Activated T-helper 1 cell treated with anti-CD3 and anti-CD28 coated beads, Interleukin-12 subunit alpha, Interleukin-12 subunit beta, Interleukin-2, Interleukin-4 antibody, amounts not matched to agents 30 ng/mL and 10 ng/mL and 1 ng/mL, durations not matched to agents 14 hours and 24 hours and 36 hours (primary cell): ENCODE results near the gene PPP6R2. TPM values are rescaled to one million over a fixed set of nuclear protein-coding genes. Genes with fewer than 3 reads are reported as not detected.
"Not testable (repeated sequence)": the region's sequence is repeated elsewhere in the genome, so short reads cannot be mapped to it uniquely, and the experiment has no call there.

ENCODE experiments used
- DNase-seq: peaks from one replicate; pipeline ENCODE4 v3.0.0; 2021; ENCODE audit warnings: low spot score
- H3K27ac Mint-ChIP-seq: one replicate; pipeline ENCODE4 v1.8.0; 2021; ENCODE audit warnings: mild to moderate bottlenecking, mixed read lengths
- H3K27me3 Mint-ChIP-seq: one replicate; pipeline ENCODE4 v1.8.0; 2022; ENCODE audit warnings: mild to moderate bottlenecking, moderate library complexity, mixed read lengths; ENCODE audit not compliant: insufficient read depth
- H3K36me3 Mint-ChIP-seq: one replicate; pipeline ENCODE4 v1.8.0; 2021; ENCODE audit warnings: low read depth, mixed read lengths
- H3K4me1 Mint-ChIP-seq: one replicate; pipeline ENCODE4 v1.8.0; 2021; ENCODE audit warnings: low read depth, mixed read lengths
- H3K4me3 Mint-ChIP-seq: one replicate; pipeline ENCODE4 v1.8.0; 2021; ENCODE audit warnings: mild to moderate bottlenecking, moderate library complexity, mixed read lengths
- H3K9me3 Mint-ChIP-seq: one replicate; pipeline ENCODE4 v1.8.0; 2021; ENCODE audit warnings: mixed read lengths
- intact Hi-C: fragments of 100-400 bp; cut with micrococcal nuclease; formaldehyde crosslinking; loops from one replicate; pipeline ENCODE4 v1.15.1; 2024
- total RNA-seq: library from RNA; stranded (reverse); gene quantifications from 2 replicates; pipeline ENCODE4 v1.2.3, GENCODE V29; 2022

The PPP6R2 gene
- total RNA-seq, 1 donor from 2014 or later = 46.0 TPM

- Mint-ChIP-seq H3K27ac (peak overlapping the region; percentile 81), H3K36me3 (peaks cover 31% of the 10 kb centered on the region)
- intact Hi-C loops = no loop called here
Measured at GRCh38 chr22:50376085-50376651, 33.0 kb downstream of the PPP6R2 start.

DNA sequence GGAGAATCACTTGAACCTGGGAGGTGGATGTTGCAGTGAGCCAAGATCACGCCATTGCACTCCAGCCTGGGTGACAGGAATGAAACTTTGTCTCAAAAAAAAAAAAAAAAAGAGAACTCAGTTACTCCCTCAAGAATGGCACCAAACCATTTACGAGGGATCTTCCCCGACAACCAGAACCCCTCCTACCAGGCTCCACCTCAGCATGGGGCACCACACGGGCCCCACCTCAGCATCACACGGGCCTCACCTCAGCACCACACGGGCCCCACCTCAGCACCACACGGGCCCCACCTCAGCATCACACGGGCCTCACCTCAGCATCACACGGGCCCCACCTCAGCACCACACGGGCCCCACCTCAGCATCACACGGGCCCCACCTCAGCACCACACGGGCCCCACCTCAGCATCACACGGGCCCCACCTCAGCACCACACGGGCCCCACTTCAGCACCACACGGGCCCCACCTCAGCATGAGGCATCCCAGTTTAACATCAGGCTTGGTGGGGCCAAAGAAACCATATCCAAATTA lies 38.0 kb downstream of the PPP6R2 start:
- intact Hi-C loops, H3K4me1 Mint-ChIP-seq, DNase-seq, H3K4me3 Mint-ChIP-seq, H3K27ac Mint-ChIP-seq, H3K27me3 Mint-ChIP-seq, H3K9me3 Mint-ChIP-seq: not testable (repeated sequence)
- peaks cover 15% of the 10 kb centered on the region for H3K36me3 Mint-ChIP-seq

More at GRCh38 chr22:50376085-50376651, 33.0 kb downstream of the PPP6R2 start:
- DNase-seq = no peak
- no peaks in the 10 kb centered on the region for H3K27me3 Mint-ChIP-seq
- H3K4me1 Mint-ChIP-seq = peaks cover 5% of the 10 kb centered on the region
- H3K4me3 Mint-ChIP-seq = no peak overlapping the region
- no peaks in the 10 kb centered on the region for H3K9me3 Mint-ChIP-seq

DNA sequence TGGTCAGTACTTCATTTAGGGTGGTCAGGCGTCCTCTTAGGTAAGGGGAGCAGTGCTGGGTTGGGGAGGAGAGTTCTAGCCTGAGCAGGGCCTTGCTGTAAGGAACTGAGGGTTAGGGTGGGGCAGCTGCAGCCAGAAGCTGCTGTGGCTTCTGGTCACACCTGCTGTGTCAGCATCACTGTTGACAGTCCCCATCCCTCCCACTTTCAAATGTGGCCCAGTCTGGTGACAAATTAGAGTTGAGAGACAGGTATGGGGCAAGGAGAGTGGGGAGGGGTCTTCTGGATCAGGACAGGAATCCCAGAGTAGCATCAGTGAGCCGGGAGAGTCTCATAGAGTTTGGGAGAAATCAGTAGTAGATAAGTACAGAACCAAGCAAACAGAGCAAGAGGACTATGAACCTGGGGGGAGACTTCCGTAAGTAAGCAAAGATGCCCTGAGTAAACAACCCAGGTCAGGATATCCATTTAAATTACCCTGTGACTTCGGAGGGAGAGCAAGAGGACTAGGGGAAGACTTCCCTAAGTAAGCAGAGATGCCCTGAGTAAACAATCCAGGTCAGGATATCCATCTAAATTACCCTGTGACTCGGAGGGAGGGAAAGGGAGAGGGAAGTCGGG lies 53.7 kb downstream of the PPP6R2 start:
- Mint-ChIP-seq H3K36me3 (peaks cover 21% of the 10 kb centered on the region), H3K4me3 (no peak overlapping the region), H3K9me3 (no peaks in the 10 kb centered on the region), H3K27ac (peak overlapping the region; percentile 1), H3K27me3 (no peaks in the 10 kb centered on the region), H3K4me1 (peaks cover 26% of the 10 kb centered on the region)
- DNase-seq = no peak
- intact Hi-C loops = no loop called here

DNA sequence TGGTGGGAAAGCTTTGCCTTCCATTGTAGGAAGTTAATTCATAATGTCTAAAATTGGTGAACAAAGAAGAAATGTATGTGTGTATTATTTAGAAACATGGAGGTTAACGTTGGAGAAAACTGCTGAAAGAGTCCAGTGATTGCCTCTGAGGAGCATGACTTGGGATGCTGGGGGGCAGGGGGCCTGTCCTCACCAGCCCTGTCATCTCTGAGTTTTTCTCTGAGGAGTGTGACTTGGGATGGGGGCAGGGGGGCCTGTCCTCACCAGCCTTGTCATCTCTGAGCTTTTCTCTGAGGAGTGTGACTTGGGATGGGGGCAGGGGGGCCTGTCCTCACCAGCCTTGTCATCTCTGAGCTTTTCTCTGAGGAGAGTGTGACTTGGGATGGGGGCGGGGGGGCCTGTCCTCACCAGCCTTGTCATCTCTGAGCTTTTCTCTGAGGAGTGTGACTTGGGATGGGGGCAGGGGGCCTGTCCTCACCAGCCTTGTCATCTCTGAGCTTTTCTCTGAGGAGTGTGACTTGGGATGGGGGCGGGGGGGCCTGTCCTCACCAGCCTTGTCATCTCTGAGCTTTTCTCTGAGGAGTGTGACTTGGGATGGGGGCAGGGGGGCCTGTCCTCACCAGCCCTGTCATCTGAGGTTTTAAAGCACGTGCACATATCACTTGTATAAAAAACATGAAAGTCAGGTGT lies 54.4 kb downstream of the PPP6R2 start:
- H3K9me3 Mint-ChIP-seq, H3K27me3 Mint-ChIP-seq, intact Hi-C loops, H3K27ac Mint-ChIP-seq, DNase-seq, H3K4me3 Mint-ChIP-seq: not testable (repeated sequence)
- Mint-ChIP-seq H3K4me1 (peaks cover 26% of the 10 kb centered on the region), H3K36me3 (peaks cover 23% of the 10 kb centered on the region)

- Mint-ChIP-seq H3K4me3 (no peak overlapping the region), H3K27me3 (no peaks in the 10 kb centered on the region), H3K4me1 (peaks cover 26% of the 10 kb centered on the region), H3K27ac (peak overlapping the region; percentile 40), H3K9me3 (no peaks in the 10 kb centered on the region), H3K36me3 (peaks cover 15% of the 10 kb centered on the region)
- no peak for DNase-seq
- intact Hi-C loops = no loop called here
Measured at GRCh38 chr22:50398831-50399648, 55.9 kb downstream of the PPP6R2 start.

GRCh38 chr22:50399751-50400331 lies 56.7 kb downstream of the PPP6R2 start:
- intact Hi-C loops = no loop called here
- no peaks in the 10 kb centered on the region for H3K27me3 Mint-ChIP-seq
- peaks cover 14% of the 10 kb centered on the region for H3K36me3 Mint-ChIP-seq
- H3K4me3 Mint-ChIP-seq = no peak overlapping the region
- H3K4me1 Mint-ChIP-seq = peaks cover 25% of the 10 kb centered on the region
- no peaks in the 10 kb centered on the region for H3K9me3 Mint-ChIP-seq
- H3K27ac Mint-ChIP-seq = peak overlapping the region; percentile 42
- no peak for DNase-seq

DNA sequence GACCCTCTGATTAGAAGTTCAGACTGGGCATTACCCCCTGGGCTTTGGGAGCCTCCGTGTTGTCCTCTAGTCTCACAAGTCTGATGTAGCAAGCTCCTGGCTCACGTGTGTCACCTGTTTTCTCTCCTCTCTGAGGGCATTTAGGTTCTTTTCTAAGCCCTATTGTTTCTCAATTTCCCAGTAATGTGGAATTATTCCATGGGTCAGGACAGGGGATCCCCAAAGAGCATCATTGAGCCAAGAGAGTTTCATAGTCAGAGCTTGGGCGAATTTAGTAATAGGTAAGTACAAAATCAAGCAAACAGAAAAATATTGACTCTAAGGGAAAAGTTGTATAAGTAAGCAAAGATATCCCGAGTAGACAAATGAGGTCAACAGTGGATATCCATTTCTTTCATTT lies 57.3 kb downstream of the PPP6R2 start:
- Mint-ChIP-seq H3K4me3 (no peak overlapping the region), H3K27me3 (no peaks in the 10 kb centered on the region), H3K27ac (peak overlapping the region; percentile 42), H3K36me3 (peaks cover 13% of the 10 kb centered on the region), H3K4me1 (peaks cover 21% of the 10 kb centered on the region), H3K9me3 (no peaks in the 10 kb centered on the region)
- no peak for DNase-seq
- intact Hi-C loops = no loop called here

DNA sequence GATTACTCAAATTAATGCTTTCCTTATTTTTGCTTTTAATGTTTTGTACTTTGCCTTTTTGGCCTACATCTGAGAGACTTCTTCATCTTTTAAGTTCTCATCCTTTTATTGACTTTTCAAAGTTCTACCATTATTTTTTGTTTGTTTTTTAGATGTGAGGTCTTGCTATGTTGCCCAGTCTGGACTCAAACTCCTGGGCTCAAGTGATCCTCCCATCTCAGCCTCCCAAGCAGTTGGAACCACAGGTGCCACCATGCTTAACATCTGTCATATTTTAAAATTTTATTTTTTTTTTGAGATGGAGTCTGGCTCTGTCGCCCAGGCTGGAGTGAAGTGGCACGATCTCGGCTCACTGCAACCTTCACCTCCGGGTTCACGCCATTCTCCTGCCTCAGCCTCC lies 57.8 kb downstream of the PPP6R2 start:
- intact Hi-C loops = no loop called here
- Mint-ChIP-seq H3K27ac (no peak overlapping the region), H3K4me3 (no peak overlapping the region), H3K36me3 (peaks cover 13% of the 10 kb centered on the region), H3K27me3 (no peaks in the 10 kb centered on the region), H3K9me3 (no peaks in the 10 kb centered on the region), H3K4me1 (peaks cover 21% of the 10 kb centered on the region)
- DNase-seq = no peak

DNA sequence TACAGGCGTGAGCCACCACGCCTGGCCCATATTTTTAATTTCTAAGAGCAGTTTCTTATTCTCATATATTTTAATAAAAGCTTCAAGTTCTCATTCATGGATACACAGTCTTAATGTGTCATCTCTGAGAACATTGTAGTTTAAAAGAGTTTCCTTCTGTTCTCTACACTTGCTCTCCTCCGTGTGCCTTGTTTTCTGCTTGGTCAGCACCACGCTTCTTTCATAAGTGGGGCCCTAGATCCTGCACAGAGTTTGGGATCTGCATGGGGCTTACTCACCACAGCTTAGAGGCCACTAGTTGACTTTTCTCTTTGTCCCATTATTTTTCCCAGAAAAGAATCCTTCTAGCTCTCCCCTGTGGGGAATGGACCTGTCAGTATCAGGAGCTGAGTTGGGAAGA lies 58.8 kb downstream of the PPP6R2 start:
- DNase-seq = no peak
- Mint-ChIP-seq H3K27ac (no peak overlapping the region), H3K4me1 (peaks cover 14% of the 10 kb centered on the region), H3K36me3 (peaks cover 20% of the 10 kb centered on the region), H3K27me3 (no peaks in the 10 kb centered on the region), H3K9me3 (no peaks in the 10 kb centered on the region), H3K4me3 (no peak overlapping the region)
- intact Hi-C loops = no loop called here

DNA sequence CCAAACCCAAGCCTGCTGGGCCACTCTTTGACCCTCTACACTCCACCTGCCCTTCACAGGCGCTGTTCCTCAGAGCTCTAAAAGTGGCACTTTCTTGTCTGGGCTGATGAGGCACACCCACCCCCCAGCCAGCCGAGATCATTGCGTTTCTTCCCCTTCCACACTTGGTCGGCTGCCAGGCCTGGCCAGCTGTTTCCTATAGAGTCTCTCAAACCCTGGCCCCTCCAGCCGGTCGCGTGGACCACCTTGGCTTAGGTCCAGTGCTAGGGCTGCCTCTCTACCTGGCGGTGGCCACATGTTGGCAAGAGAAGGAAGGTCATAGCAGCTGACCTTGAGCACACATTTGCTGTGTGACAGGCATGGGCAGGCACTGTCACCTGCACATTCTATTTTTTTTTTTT lies 60.6 kb downstream of the PPP6R2 start:
- intact Hi-C loops = no loop called here
- Mint-ChIP-seq H3K4me3 (no peak overlapping the region), H3K4me1 (peaks cover 14% of the 10 kb centered on the region), H3K9me3 (no peaks in the 10 kb centered on the region), H3K36me3 (peaks cover 27% of the 10 kb centered on the region), H3K27me3 (no peaks in the 10 kb centered on the region), H3K27ac (peak overlapping the region; percentile 44)
- DNase-seq = no peak

GRCh38 chr22:50406416-50407170 lies 63.5 kb downstream of the PPP6R2 start:
- Mint-ChIP-seq H3K36me3 (peaks cover 23% of the 10 kb centered on the region), H3K4me1 (no peaks in the 10 kb centered on the region), H3K27me3 (no peaks in the 10 kb centered on the region), H3K9me3 (no peaks in the 10 kb centered on the region), H3K27ac (peak overlapping the region; percentile 6), H3K4me3 (no peak overlapping the region)
- intact Hi-C loops = no loop called here
- no peak for DNase-seq

GRCh38 chr22:50408311-50408710 lies 65.2 kb downstream of the PPP6R2 start:
- no peaks in the 10 kb centered on the region for H3K4me1 Mint-ChIP-seq
- no peak overlapping the region for H3K4me3 Mint-ChIP-seq
- no peaks in the 10 kb centered on the region for H3K9me3 Mint-ChIP-seq
- intact Hi-C loops = no loop called here
- DNase-seq = no peak
- peaks cover 20% of the 10 kb centered on the region for H3K36me3 Mint-ChIP-seq
- no peak overlapping the region for H3K27ac Mint-ChIP-seq
- H3K27me3 Mint-ChIP-seq = no peaks in the 10 kb centered on the region
